ENCODE data around the gene CDK5R2. TPM values are rescaled to one million over a fixed set of nuclear protein-coding genes. Genes with fewer than 3 reads are reported as not detected.

CDK5R2 gene
- total RNA-seq, 1 donor from 2014 or later = 0.13 TPM

DNA sequence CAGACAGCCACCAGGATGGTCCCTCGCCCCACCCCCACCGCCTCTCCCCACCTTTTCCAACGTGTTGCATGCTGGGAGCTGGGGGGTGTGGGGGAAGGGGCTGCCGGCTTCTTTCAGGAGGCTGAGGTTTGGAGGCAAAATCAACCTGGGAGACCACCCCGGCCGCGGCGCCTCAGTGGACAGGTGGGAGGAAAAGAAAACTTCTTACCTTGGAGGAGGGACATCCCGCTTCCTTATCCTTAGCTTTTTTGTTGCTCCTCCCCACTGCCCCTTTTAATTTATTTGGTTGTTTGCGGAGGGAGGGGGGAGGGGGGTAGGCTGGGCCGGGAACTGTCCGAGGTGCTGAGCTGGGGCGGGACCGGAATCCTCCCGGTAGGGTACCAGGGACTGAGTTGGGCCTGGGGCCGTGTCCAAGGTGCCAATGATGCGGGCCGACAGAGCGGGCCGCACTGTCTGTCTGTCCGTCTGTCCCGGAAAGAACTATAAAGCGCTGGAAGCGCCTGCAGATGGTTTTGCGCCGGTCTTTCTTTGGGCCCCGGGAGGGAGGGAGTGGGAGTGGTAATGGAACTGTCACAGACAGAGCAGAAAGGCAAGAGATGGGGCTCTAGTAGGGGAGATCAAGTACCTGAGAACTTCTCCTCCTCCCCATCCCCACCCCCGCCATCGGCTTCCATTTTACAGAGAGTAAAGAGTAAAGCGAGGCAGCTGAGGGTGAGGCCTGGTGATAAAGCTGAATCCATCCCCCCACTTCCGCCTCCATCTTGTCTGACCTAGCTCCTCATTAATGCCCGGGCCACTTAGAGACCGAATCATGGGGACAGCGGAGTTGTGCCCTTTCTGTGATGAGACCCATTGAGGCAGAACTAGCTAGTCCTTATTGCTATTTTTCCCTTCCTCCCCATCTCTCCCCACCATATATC, 2.4 kb downstream of the CDK5R2 start:
- peaks cover 13% of the 10 kb centered on the region for H3K4me1 Mint-ChIP-seq (ENCODE audit: unreplicated experiment)
- peaks cover 31% of the 10 kb centered on the region for H3K27me3 Mint-ChIP-seq (ENCODE audit: unreplicated experiment)
- no peak overlapping the region for H3K27ac Mint-ChIP-seq (ENCODE audit: unreplicated experiment)
- H3K36me3 Mint-ChIP-seq (ENCODE audit: low read depth, unreplicated experiment) = peaks cover 8% of the 10 kb centered on the region
- H3K9me3 Mint-ChIP-seq (ENCODE audit: unreplicated experiment) = no peaks in the 10 kb centered on the region
- H3K4me3 Mint-ChIP-seq (ENCODE audit: unreplicated experiment) = no peak overlapping the region
- DNase-seq (ENCODE audit: low spot score) = no peak
- TF ChIP-seq, protein P1, sequence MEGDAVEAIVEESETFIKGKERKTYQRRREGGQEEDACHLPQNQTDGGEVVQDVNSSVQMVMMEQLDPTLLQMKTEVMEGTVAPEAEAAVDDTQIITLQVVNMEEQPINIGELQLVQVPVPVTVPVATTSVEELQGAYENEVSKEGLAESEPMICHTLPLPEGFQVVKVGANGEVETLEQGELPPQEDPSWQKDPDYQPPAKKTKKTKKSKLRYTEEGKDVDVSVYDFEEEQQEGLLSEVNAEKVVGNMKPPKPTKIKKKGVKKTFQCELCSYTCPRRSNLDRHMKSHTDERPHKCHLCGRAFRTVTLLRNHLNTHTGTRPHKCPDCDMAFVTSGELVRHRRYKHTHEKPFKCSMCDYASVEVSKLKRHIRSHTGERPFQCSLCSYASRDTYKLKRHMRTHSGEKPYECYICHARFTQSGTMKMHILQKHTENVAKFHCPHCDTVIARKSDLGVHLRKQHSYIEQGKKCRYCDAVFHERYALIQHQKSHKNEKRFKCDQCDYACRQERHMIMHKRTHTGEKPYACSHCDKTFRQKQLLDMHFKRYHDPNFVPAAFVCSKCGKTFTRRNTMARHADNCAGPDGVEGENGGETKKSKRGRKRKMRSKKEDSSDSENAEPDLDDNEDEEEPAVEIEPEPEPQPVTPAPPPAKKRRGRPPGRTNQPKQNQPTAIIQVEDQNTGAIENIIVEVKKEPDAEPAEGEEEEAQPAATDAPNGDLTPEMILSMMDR (IDR thresholded peaks at IDR 0.05; ENCODE audit: unreplicated experiment) = no peak

DNA sequence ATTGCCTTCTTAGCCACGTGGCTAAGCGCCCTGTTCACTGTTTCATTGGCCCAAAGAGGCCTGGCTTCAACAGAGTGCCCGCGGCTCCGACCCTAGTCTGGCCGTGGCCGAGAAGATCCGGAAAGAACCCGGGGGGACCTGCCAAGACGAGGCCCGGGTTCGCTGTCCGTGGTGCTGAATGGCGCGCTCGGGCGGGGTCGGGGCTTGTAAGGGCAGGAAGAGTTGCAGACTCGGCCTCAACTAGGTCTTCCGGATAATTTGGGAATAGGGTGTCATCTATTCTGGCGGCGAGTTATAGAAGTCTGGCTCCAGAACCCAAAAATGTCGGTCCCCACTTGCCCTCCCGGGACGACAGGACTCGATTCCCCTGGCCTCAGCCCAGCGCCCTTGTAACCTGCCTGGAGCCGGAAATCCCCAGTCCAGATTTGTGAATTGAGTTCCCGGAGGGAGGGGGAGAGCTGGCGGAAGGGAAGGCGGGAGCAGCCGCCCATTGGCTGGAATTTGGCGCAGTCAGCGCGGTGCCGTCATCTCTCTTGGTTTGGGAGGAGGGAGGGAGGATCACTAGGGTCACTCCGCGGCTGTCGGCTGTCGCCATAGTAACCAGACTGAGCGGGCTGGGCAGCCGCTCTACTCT, 3.5 kb downstream of the CDK5R2 start:
- peak overlapping the region; percentile 75 for H3K27ac Mint-ChIP-seq (ENCODE audit: unreplicated experiment)
- DNase-seq (ENCODE audit: low spot score) = peak; percentile 84
- TF ChIP-seq, protein P1 (IDR thresholded peaks at IDR 0.05; ENCODE audit: unreplicated experiment) = no peak

DNA sequence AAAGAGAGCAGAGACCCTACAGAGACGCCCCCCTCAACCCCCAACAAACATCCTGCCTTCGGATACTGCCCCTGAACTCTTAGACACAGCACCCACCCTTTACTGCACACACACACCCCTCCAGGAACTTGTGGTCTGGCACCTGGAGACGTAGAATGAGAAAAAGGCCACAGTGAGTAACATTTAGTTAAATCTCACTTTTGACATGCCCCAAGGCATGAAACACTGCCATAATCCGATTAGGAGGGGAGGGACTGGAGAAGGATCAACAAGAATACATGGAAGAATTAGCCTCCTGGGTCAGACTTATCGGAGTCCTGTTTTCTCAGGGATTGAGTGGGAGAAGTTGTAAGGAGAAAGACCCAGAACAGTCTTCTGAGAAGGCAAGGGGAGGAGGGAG, 4.1 kb downstream of the CDK5R2 start:
- Mint-ChIP-seq H3K36me3 (ENCODE audit: low read depth, unreplicated experiment) (peaks cover 5% of the 10 kb centered on the region), H3K4me1 (ENCODE audit: unreplicated experiment) (peaks cover 13% of the 10 kb centered on the region), H3K27ac (ENCODE audit: unreplicated experiment) (peak overlapping the region; percentile 75), H3K9me3 (ENCODE audit: unreplicated experiment) (no peaks in the 10 kb centered on the region), H3K27me3 (ENCODE audit: unreplicated experiment) (peaks cover 24% of the 10 kb centered on the region), H3K4me3 (ENCODE audit: unreplicated experiment) (no peak overlapping the region)
- TF ChIP-seq, protein P1 (IDR thresholded peaks at IDR 0.05; ENCODE audit: unreplicated experiment) = no peak
- no peak for DNase-seq (ENCODE audit: low spot score)

More for the DNA sequence above, 3.5 kb downstream of the CDK5R2 start:
- Mint-ChIP-seq H3K4me3 (ENCODE audit: unreplicated experiment) (no peak overlapping the region), H3K36me3 (ENCODE audit: low read depth, unreplicated experiment) (peaks cover 5% of the 10 kb centered on the region), H3K9me3 (ENCODE audit: unreplicated experiment) (no peaks in the 10 kb centered on the region), H3K27me3 (ENCODE audit: unreplicated experiment) (peaks cover 26% of the 10 kb centered on the region), H3K4me1 (ENCODE audit: unreplicated experiment) (peaks cover 13% of the 10 kb centered on the region)

DNA sequence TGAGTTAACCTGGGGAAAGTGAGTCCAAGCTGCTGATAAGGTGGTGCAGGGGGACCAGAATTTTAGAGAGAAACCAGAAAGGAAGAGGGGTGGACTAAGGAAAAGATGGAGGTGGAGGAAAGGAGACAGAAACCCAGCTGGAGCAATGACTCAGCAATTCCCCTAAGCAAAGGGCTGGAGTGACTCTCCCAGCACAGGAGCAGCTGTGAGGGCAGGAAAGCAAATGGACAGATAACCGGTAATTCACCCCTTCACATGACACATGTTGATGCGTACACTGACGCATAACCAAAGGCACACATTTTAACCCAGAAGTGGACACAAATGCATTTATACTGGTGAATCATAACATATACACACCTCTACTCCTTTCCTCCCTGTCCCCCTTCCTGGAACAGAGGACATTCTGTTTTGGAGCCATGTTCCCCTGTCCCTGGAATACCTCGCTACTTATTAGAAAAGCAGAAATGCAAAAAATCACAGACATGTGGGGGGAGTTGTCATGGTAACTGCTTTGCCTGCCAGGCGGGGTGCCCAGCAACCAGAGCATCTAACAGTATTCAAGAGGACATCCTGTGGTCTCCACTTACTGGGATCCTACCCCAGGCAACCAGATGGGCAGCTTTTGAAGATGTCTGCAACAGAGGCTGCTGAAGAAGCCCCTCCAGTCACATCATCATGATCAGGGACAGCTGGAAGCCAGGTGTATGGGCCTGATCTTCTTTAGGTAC, 4.7 kb downstream of the CDK5R2 start:
- Mint-ChIP-seq H3K4me1 (ENCODE audit: unreplicated experiment) (peaks cover 13% of the 10 kb centered on the region), H3K9me3 (ENCODE audit: unreplicated experiment) (no peaks in the 10 kb centered on the region), H3K27me3 (ENCODE audit: unreplicated experiment) (peaks cover 19% of the 10 kb centered on the region), H3K4me3 (ENCODE audit: unreplicated experiment) (no peak overlapping the region), H3K27ac (ENCODE audit: unreplicated experiment) (peak overlapping the region; percentile 75), H3K36me3 (ENCODE audit: low read depth, unreplicated experiment) (peaks cover 5% of the 10 kb centered on the region)
- no peak for DNase-seq (ENCODE audit: low spot score)
- TF ChIP-seq, protein P1 (IDR thresholded peaks at IDR 0.05; ENCODE audit: unreplicated experiment) = no peak

Data from endothelial cell (in vitro differentiated cells).